Activated CD8-positive, alpha-beta memory T cell treated with anti-CD3 and anti-CD28 coated beads, Interleukin-2, amount 50 U/mL, for 1 hour (primary cell): Measurements from ENCODE around the gene SLC6A8.
"Not testable (repeated sequence)": the region's sequence is repeated elsewhere in the genome, so short reads cannot be mapped to it uniquely, and the experiment has no call there.

Experiments
- DNase-seq: peaks from one replicate; pipeline ENCODE4 v3.0.0-alpha.2; 2020; ENCODE audit errors: extremely low read depth

The SLC6A8 gene

GRCh38 chrX:153671589-153672530 lies 15.9 kb upstream of the SLC6A8 start:
- DNase-seq = no peak

GRCh38 chrX:153672531-153673427 lies 14.9 kb upstream of the SLC6A8 start:
- no peak for DNase-seq

GRCh38 chrX:153673428-153674218 lies 14.1 kb upstream of the SLC6A8 start, which contains the start of gene PNCK:
TSS of gene PNCK (minus strand) at chrX:153673813. CDS start at chrX:153673076, 737 bp downstream.
- DNase-seq = no peak

GRCh38 chrX:153674219-153674851 lies 13.4 kb upstream of the SLC6A8 start:
- DNase-seq = no peak

GRCh38 chrX:153681175-153681574 lies 6.6 kb upstream of the SLC6A8 start:
- DNase-seq = no peak

- not testable (repeated sequence) for DNase-seq
These were observed 4.2 kb upstream of the SLC6A8 start for GRCh38 chrX:153683486-153683885.

- no peak for DNase-seq
These were observed 3.1 kb upstream of the SLC6A8 start for GRCh38 chrX:153684467-153685155.

- DNase-seq = no peak
These were observed 2.6 kb upstream of the SLC6A8 start for GRCh38 chrX:153685156-153685536.

GRCh38 chrX:153685751-153686696 lies 1.7 kb upstream of the SLC6A8 start:
- no peak for DNase-seq

GRCh38 chrX:153686711-153687110 lies 1.0 kb upstream of the SLC6A8 start:
- DNase-seq = no peak

GRCh38 chrX:153688071-153688470 lies 345 bp downstream of the SLC6A8 start:
- DNase-seq = no peak

GRCh38 chrX:153688506-153688905 lies 780 bp downstream of the SLC6A8 start:
- no peak for DNase-seq

- DNase-seq = no peak
These were observed 1.3 kb downstream of the SLC6A8 start for GRCh38 chrX:153688911-153689590.

GRCh38 chrX:153689654-153690465 lies 2.1 kb downstream of the SLC6A8 start:
- no peak for DNase-seq

- no peak for DNase-seq
These were observed 2.7 kb downstream of the SLC6A8 start for GRCh38 chrX:153690466-153690865.

- not testable (repeated sequence) for DNase-seq
These were observed 3.5 kb downstream of the SLC6A8 start for GRCh38 chrX:153691032-153691827.

- DNase-seq = no peak
These were observed 4.3 kb downstream of the SLC6A8 start for GRCh38 chrX:153692003-153692402.
